ENCODE results near the gene NEBL. TPM values are rescaled to one million over a fixed set of nuclear protein-coding genes. Genes with fewer than 3 reads are reported as not detected.

The NEBL gene
- total RNA-seq, 4 donors from 2014 or later = 1.9 to 6.5 (median 2.4) TPM

DNA sequence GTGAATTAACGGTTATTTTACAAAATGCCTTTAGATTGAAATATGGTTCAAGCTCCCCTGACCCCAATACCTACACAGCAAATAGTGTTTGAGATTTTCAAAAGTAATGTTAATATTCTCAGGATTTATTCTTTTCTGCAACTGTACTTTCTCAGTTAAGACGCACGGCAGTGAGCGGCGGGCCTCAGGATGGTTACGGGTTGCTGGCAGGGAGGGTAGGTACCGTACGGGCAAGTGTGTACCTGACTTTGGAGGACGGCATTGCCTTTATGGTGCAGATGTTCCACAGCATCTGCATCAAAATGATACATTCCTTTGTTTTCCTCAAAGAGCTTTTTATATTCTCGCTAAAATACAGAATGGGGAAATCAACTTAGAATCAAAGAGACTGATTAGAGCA, 44.8 kb downstream of the NEBL start:
- no peaks in the 10 kb centered on the region for H3K36me3 ChIP-seq
- WGBS, 2 donors (ENCODE audit: low coverage in 1 of 2) = 94 to 98% methylated on average over 4 to 10 of the region's 10 CpGs
- ATAC-seq = no peak

DNA sequence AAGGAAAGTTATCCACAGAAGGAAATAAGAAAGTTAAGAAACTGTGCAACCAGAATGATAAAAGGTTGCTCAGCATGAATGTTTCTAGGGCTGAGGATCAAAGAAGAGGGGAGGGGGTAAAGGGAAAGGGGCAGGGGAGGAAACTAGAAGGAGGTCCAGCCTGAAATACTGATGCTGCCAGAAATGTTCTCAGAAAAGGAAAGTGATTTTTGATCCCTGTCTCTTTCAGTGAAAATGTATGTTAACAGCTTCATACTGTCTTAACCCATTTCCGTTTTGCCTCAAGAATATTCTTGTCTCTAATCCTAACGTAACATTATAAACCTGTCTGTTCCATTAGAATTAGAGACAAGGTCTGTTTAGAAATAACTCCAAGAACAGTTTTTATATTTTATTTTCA, 49.6 kb downstream of the NEBL start:
- Histone ChIP-seq H3K36me3 (no peaks in the 10 kb centered on the region), H3K4me3 (no peak overlapping the region)
- 24 to 30% methylated on average over 2 of the region's 2 CpGs for WGBS, 2 donors (ENCODE audit: low coverage in 1 of 2)

More for the DNA sequence above, 44.8 kb downstream of the NEBL start:
- Histone ChIP-seq H3K27ac (no peak overlapping the region), H3K27me3 (no peaks in the 10 kb centered on the region), H3K4me3 (no peak overlapping the region), H3K9me3 (no peaks in the 10 kb centered on the region), H3K4me1 (no peaks in the 10 kb centered on the region)
- TF ChIP-seq, protein P1, sequence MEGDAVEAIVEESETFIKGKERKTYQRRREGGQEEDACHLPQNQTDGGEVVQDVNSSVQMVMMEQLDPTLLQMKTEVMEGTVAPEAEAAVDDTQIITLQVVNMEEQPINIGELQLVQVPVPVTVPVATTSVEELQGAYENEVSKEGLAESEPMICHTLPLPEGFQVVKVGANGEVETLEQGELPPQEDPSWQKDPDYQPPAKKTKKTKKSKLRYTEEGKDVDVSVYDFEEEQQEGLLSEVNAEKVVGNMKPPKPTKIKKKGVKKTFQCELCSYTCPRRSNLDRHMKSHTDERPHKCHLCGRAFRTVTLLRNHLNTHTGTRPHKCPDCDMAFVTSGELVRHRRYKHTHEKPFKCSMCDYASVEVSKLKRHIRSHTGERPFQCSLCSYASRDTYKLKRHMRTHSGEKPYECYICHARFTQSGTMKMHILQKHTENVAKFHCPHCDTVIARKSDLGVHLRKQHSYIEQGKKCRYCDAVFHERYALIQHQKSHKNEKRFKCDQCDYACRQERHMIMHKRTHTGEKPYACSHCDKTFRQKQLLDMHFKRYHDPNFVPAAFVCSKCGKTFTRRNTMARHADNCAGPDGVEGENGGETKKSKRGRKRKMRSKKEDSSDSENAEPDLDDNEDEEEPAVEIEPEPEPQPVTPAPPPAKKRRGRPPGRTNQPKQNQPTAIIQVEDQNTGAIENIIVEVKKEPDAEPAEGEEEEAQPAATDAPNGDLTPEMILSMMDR (IDR thresholded peaks at IDR 0.05) = no peak
- TF ChIP-seq POLR2A (IDR thresholded peaks at IDR 0.05) (no peak), EP300 (IDR thresholded peaks at IDR 0.05) (no peak), POLR2AphosphoS5 (IDR thresholded peaks at IDR 0.05) (no peak)

DNA sequence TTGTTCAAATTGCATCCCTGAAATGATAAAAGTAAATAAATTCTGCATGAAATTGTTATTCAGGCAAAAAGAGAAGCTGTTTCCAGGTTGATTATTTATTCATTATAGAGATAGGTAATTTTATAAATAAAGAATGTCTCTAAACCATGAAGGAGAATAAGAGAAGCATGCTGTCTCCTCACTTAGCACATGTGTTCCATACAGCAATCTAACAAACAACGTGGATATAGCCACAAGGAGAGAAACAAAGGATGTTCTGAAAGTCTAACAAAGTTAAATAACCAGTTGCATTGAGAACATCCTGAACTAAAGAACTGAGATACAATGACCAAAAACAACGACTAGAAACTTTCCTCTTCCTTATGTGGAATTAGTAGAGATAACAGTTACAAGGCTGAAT, 50.8 kb downstream of the NEBL start:
- H3K4me3 ChIP-seq = no peak overlapping the region
- no peak overlapping the region for H3K27ac ChIP-seq
- TF ChIP-seq, protein P1 (IDR thresholded peaks at IDR 0.05) = no peak
- TF ChIP-seq EP300 (IDR thresholded peaks at IDR 0.05) (no peak), POLR2AphosphoS5 (IDR thresholded peaks at IDR 0.05) (no peak), POLR2A (IDR thresholded peaks at IDR 0.05) (no peak)
- WGBS, 2 donors (ENCODE audit: low coverage in 1 of 2) = 56 to 69% methylated on average over 2 of the region's 2 CpGs
- H3K4me1 ChIP-seq = no peaks in the 10 kb centered on the region
- no peak for ATAC-seq
- H3K9me3 ChIP-seq = no peaks in the 10 kb centered on the region
- no peaks in the 10 kb centered on the region for H3K27me3 ChIP-seq
- no peaks in the 10 kb centered on the region for H3K36me3 ChIP-seq

More for the DNA sequence above, 49.6 kb downstream of the NEBL start:
- no peak for ATAC-seq
- Histone ChIP-seq H3K4me1 (no peaks in the 10 kb centered on the region), H3K27me3 (no peaks in the 10 kb centered on the region), H3K27ac (no peak overlapping the region), H3K9me3 (no peaks in the 10 kb centered on the region)
- no peak for TF ChIP-seq POLR2A (IDR thresholded peaks at IDR 0.05)
- TF ChIP-seq, protein P1 (IDR thresholded peaks at IDR 0.05) = no peak

DNA sequence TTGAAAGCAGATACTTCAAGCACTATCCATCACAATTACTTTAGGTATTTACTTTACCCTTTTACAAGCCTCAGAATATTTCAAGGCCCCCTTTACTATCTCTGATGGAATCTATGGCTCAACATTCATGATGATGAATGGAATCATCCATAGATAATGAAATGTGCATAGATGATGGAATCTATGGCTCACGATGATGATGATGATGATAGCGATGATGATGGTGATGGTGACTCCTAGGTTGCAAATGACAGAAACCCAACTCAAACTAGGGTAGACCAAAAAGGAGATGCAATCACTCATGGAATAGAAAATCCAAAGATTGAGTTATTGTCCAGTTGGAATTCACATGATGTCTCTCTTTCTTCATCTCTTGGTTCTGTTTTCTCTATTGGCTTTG, 55.7 kb downstream of the NEBL start:
- peaks cover 0 to 17% (median 0%) of the 10 kb centered on the region in 3 donors for H3K9me3 ChIP-seq
- H3K4me1 ChIP-seq = no peaks in the 10 kb centered on the region
- no peak overlapping the region for H3K4me3 ChIP-seq
- no peaks in the 10 kb centered on the region for H3K36me3 ChIP-seq
- no peak overlapping the region for H3K27ac ChIP-seq
- H3K27me3 ChIP-seq = no peaks in the 10 kb centered on the region
- WGBS, 2 donors (ENCODE audit: low coverage in 1 of 2) = 86 to 100% methylated on average over 1 to 2 of the region's 2 CpGs
- TF ChIP-seq, protein P1 (IDR thresholded peaks at IDR 0.05) = no peak
- TF ChIP-seq EP300 (IDR thresholded peaks at IDR 0.05) (no peak), POLR2A (IDR thresholded peaks at IDR 0.05) (no peak), POLR2AphosphoS5 (IDR thresholded peaks at IDR 0.05) (no peak)
- ATAC-seq = no peak

DNA sequence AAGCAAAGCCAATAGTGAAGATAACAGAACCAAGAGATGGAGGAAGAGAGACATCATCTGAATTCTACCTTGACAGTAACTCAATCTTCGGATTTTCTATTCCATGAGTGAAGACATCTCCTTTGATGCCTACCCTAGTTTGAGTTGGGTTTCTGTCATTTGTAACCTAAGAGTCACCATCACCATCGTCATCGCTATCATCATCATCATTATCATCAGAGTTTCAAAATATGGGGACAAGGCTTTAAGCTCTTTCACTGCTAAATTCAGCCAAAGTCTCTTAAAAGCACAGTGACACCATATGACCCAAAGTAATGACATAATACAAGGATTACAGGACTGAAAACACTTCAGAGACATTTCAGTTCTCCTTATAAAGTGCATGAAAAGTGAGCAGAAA, 57.2 kb downstream of the NEBL start:
- no peaks in the 10 kb centered on the region for H3K4me1 ChIP-seq
- H3K27ac ChIP-seq = no peak overlapping the region
- TF ChIP-seq POLR2AphosphoS5 (IDR thresholded peaks at IDR 0.05) (no peak), EP300 (IDR thresholded peaks at IDR 0.05) (no peak), POLR2A (IDR thresholded peaks at IDR 0.05) (no peak)
- TF ChIP-seq, protein P1 (IDR thresholded peaks at IDR 0.05) = no peak
- no peak for ATAC-seq
- no peaks in the 10 kb centered on the region for H3K27me3 ChIP-seq
- peaks cover 0 to 20% (median 0%) of the 10 kb centered on the region in 3 donors for H3K9me3 ChIP-seq
- H3K36me3 ChIP-seq = no peaks in the 10 kb centered on the region
- H3K4me3 ChIP-seq = no peak overlapping the region
- WGBS, 2 donors (ENCODE audit: low coverage in 1 of 2) = 93 to 100% methylated on average over 1 to 3 of the region's 3 CpGs
